ENCODE results near the gene ENOPH1. TPM values are rescaled to one million over a fixed set of nuclear protein-coding genes. Genes with fewer than 3 reads are reported as not detected.

Gene ENOPH1
- total and polyA plus RNA-seq, 2 of the 13 experiments (the other 11 are each of a cell fraction or from before 2014, with no cell fraction given): 15.5 to 64.3 TPM

DNA sequence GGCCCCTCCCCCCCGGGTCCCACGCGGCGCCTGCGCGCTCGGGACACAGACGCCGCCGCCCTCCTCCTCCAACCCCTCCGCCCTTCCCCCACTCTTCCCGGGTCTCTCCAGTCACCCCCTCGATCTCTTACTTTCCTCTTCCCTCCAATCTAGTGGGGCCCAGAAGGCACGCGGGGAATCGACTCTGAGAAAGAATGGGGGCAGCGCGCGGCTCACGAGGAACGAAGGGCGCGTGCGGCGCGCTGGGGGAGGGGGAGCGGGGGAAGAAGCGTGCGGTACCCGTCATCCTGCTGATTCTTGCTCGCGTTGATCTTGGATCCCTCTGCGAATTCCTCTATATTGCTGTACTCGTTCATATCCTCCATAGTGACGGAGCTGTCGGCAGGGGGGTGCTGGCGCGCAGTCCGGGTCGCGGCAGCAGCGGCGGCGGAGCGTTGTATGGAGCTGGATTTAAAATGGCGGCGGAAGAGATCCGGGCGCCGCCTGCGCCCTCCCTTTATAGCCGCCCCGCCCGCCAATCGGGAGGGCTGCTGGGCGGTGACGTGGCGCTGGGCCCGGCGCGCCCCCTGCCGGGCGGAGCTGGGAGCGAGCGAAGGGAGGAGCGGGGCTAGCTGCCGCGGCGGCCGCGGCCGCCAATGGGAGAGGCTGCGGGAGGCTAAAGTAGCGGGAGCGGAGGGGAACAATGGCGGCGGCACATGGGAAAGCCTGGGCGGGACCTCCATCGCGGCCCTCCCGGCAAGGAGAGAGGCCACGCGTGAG, 1.2 kb upstream of the ENOPH1 start (continued):
- peak; percentile 93 for TF ChIP-seq ZC3H4 (CRISPR knock-in tag; IDR thresholded peaks at IDR 0.05; ENCODE audit: borderline replicate concordance)
- TF ChIP-seq, protein P1, sequence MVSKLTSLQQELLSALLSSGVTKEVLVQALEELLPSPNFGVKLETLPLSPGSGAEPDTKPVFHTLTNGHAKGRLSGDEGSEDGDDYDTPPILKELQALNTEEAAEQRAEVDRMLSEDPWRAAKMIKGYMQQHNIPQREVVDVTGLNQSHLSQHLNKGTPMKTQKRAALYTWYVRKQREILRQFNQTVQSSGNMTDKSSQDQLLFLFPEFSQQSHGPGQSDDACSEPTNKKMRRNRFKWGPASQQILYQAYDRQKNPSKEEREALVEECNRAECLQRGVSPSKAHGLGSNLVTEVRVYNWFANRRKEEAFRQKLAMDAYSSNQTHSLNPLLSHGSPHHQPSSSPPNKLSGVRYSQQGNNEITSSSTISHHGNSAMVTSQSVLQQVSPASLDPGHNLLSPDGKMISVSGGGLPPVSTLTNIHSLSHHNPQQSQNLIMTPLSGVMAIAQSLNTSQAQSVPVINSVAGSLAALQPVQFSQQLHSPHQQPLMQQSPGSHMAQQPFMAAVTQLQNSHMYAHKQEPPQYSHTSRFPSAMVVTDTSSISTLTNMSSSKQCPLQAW (CRISPR knock-in tag; IDR thresholded peaks at IDR 0.05): peak; percentile 30; the same call in 1 of the 2 replicates
- TF ChIP-seq ZNF709 (CRISPR knock-in tag; IDR thresholded peaks at IDR 0.05): peak; percentile 74; the same call in 1 of the 2 replicates
- no peak for TF ChIP-seq SP140L (CRISPR knock-in tag; IDR thresholded peaks at IDR 0.05; ENCODE audit: borderline replicate concordance)
- TF ChIP-seq RBM39 (IDR thresholded peaks at IDR 0.05; ENCODE audit: low read depth, low read length, poor library complexity, severe bottlenecking): peak; percentile 75
- no peak; the same call in 1 of the 2 replicates for TF ChIP-seq ERF (CRISPR knock-in tag; IDR thresholded peaks at IDR 0.05)
- TF ChIP-seq ZBTB14 (CRISPR knock-in tag; IDR thresholded peaks at IDR 0.05): no peak
- 0 out of 2 replicates have a peak, but pooled peaks have one; percentile 10 for TF ChIP-seq TOE1 (CRISPR knock-in tag; IDR thresholded peaks at IDR 0.05)
- no peak for TF ChIP-seq DNMT1 (CRISPR knock-in tag; IDR thresholded peaks at IDR 0.05)
- no peak for TF ChIP-seq SRF (IDR thresholded peaks at IDR 0.05; ENCODE audit: low read depth, low read length)
- TF ChIP-seq, protein P2, sequence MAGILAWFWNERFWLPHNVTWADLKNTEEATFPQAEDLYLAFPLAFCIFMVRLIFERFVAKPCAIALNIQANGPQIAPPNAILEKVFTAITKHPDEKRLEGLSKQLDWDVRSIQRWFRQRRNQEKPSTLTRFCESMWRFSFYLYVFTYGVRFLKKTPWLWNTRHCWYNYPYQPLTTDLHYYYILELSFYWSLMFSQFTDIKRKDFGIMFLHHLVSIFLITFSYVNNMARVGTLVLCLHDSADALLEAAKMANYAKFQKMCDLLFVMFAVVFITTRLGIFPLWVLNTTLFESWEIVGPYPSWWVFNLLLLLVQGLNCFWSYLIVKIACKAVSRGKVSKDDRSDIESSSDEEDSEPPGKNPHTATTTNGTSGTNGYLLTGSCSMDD (CRISPR knock-in tag; IDR thresholded peaks at IDR 0.05): no peak
- TF ChIP-seq TCF7L2 (IDR thresholded peaks at IDR 0.05; ENCODE audit: low read depth, low read length): no peak
- TF ChIP-seq ZNF766 (CRISPR knock-in tag; IDR thresholded peaks at IDR 0.05; ENCODE audit: borderline replicate concordance): peak; percentile 64; the same call in 1 of the 2 replicates
- no peak for TF ChIP-seq ZNF883 (CRISPR knock-in tag; IDR thresholded peaks at IDR 0.05; ENCODE audit: not compliant biosample characterization)
- TF ChIP-seq ISL2 (CRISPR knock-in tag; IDR thresholded peaks at IDR 0.05): peak; percentile 35; the same call in 1 of the 2 replicates
- peak; percentile 78 for TF ChIP-seq RFX5 (IDR thresholded peaks at IDR 0.05; ENCODE audit: low read depth, low read length)
- TF ChIP-seq ZNF839 (CRISPR knock-in tag; IDR thresholded peaks at IDR 0.05; ENCODE audit: borderline replicate concordance): peak; percentile 50; the same call in 1 of the 2 replicates
- TF ChIP-seq ZNF605 (CRISPR knock-in tag; IDR thresholded peaks at IDR 0.05): peak; percentile 53; the same call in 1 of the 2 replicates
- 0 out of 2 replicates have a peak, but pooled peaks have one; percentile 22 for TF ChIP-seq AFF4 (CRISPR knock-in tag; IDR thresholded peaks at IDR 0.05)
- no peak for TF ChIP-seq ZNF558 (CRISPR knock-in tag; IDR thresholded peaks at IDR 0.05; ENCODE audit: borderline replicate concordance)
